SK-N-SH treated with all-trans-retinoic acid at 6 μM for 48 hours (cell line): ENCODE measurements around the gene EXOSC2.

Source experiments
- PPARA ChIP-seq: fragments of 250-450 bp; sonication (Bioruptor Pico); IDR thresholded peaks from 2 replicates; pipeline ENCODE4 v1.5.0; 2020; ENCODE audit warnings: mild to moderate bottlenecking, borderline replicate concordance
- ZNF565 ChIP-seq: fragments of 450-650 bp; formaldehyde crosslinking; conservative IDR thresholded peaks from 2 replicates; pipeline ENCODE4 v1.5.0; 2020; ENCODE audit warnings: low read depth, mild to moderate bottlenecking, moderate library complexity

DNA sequence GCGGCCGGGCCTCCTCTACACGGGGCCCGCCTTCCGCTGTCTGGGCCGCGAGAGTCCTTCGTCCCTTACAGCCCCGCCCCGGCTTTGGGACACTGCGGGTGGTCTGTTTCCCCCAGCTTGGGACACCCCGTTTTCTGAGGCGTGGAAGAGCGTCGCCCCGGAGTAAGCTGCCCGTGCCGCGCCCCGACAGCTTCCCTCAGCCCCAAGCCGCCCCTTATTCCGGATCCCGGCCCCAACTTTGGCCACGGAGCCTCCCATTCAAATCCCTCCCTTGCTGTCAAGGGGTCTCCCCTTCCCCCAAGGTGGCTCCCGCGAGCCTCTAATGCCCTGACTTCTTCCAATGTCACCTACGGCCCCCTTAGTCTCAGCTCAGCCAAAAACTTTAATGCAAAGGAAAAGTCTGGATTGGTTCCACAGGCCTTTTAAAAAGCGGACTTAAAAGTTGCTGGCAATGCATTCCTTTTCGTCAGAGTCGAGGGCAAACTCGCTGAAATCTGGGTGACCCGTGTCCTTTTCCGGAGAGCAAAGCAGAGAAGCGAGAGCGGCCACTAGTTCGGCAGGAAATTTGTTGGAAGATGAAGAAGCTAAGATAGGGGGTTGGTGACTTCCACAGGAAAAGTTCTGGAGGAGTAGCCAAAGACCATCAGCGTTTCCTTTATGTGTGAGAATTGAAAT lies 19.8 kb downstream of the EXOSC2 start:
- TF ChIP-seq PPARA (CRISPR knock-in tag) (no peak), ZNF565 (CRISPR knock-in tag) (no peak)
